Measurements from ENCODE around the gene HIKESHI. TPM values are rescaled to one million over a fixed set of nuclear protein-coding genes. Genes with fewer than 3 reads are reported as not detected.

HIKESHI gene
- total RNA-seq, 1 experiment from 2014 or later: 38.2 TPM

GRCh38 chr11:86278226-86278625, 23.8 kb upstream of the HIKESHI start:
- H3K4me1 ChIP-seq (ENCODE audit: control insufficient read depth in 1 of 2, insufficient read depth in 2 of 2, low read length in 2 of 2): no peaks in the 10 kb centered on the region
- H3K27me3 ChIP-seq (ENCODE audit: insufficient read depth, low read length): no peaks in the 10 kb centered on the region
- H3K4me3 ChIP-seq (replicated peaks in 1 of 2; ENCODE audit: low read depth in 1 of 2, low read length in 2 of 2): no peak overlapping the region
- DNase-seq (ENCODE audit: low read depth, low spot score): no peak
- no peak overlapping the region for H3K27ac ChIP-seq (ENCODE audit: low read depth, low read length)
- H3K36me3 ChIP-seq (ENCODE audit: control insufficient read depth in 1 of 2, insufficient read depth in 2 of 2, low read length in 2 of 2): peaks cover 12 to 17% of the 10 kb centered on the region in 2 experiments; a peak in 3 of 4 replicates
- no peaks in the 10 kb centered on the region for H3K9me3 ChIP-seq (ENCODE audit: control insufficient read depth in 1 of 2, insufficient read depth in 1 of 2, low read depth in 1 of 2, low read length in 2 of 2)
- no TSS peak for BruUV-seq (replicated peaks)
- CTCF ChIA-PET: no interaction called here
- no peak overlapping the region for H3K9ac ChIP-seq (ENCODE audit: low read length)
- RAD21 ChIA-PET (ENCODE audit: low non-redundant PET in 1 of 2, low total read pairs in 2 of 2, uncharacterized antibody in 2 of 2, unreplicated experiment in 2 of 2): no interaction called here
- H2AFZ ChIP-seq (ENCODE audit: low read depth, low read length, poor library complexity, severe bottlenecking): no peak overlapping the region
- POLR2A ChIA-PET: no interaction called here
- H3K79me2 ChIP-seq (ENCODE audit: insufficient read depth, low read length): peaks cover 40% of the 10 kb centered on the region
- H3K4me2 ChIP-seq (ENCODE audit: low read length): no peak overlapping the region
- intact Hi-C loops (cut with micrococcal nuclease): loop anchor here (10.0 kb wide), 1 partner anchor 233 kb away; no protein-coding TSS in a partner anchor
- H3K9me2 ChIP-seq (ENCODE audit: insufficient read depth): no peaks in the 10 kb centered on the region
- no peak for TF ChIP-seq ELF1 (IDR thresholded peaks at IDR 0.05; ENCODE audit: borderline replicate concordance, low read depth)
- no peak for TF ChIP-seq FOSL1 (IDR thresholded peaks at IDR 0.05; ENCODE audit: low read depth)
- no peak for TF ChIP-seq CBX3 (IDR thresholded peaks at IDR 0.05; ENCODE audit: low read depth)
- TF ChIP-seq MAX (IDR thresholded peaks at IDR 0.05): no peak
- no peak for TF ChIP-seq SRF (IDR thresholded peaks at IDR 0.05; ENCODE audit: low read depth)
- no peak for TF ChIP-seq POLR2AphosphoS5 (IDR thresholded peaks at IDR 0.05; ENCODE audit: low read depth, low read length)
- TF ChIP-seq EZH2 (IDR thresholded peaks at IDR 0.05): no peak
- TF ChIP-seq EZH2phosphoT487 (IDR thresholded peaks at IDR 0.05; ENCODE audit: borderline replicate concordance): no peak
- no peak for TF ChIP-seq EGR1 (IDR thresholded peaks at IDR 0.05; ENCODE audit: low read depth)
- TF ChIP-seq CTCF (IDR thresholded peaks at IDR 0.05 in 2 of 3, conservative IDR thresholded peaks at IDR 0.05 in 1 of 3; ENCODE audit: borderline replicate concordance in 1 of 3, insufficient read depth in 1 of 3, low read depth in 2 of 3, low read length in 2 of 3): no peak
- TF ChIP-seq, protein P1, sequence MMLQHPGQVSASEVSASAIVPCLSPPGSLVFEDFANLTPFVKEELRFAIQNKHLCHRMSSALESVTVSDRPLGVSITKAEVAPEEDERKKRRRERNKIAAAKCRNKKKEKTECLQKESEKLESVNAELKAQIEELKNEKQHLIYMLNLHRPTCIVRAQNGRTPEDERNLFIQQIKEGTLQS (IDR thresholded peaks at IDR 0.05): no peak
- no peak for TF ChIP-seq ZBTB33 (IDR thresholded peaks at IDR 0.05; ENCODE audit: extremely low read depth, insufficient replicate concordance, low read length)
- no peak for TF ChIP-seq SIN3A (IDR thresholded peaks at IDR 0.05; ENCODE audit: low read depth)
- no peak for TF ChIP-seq TCF7L2 (IDR thresholded peaks at IDR 0.05; ENCODE audit: borderline replicate concordance, extremely low read depth, insufficient read depth, insufficient read length)
- no peak for TF ChIP-seq ZFX (IDR thresholded peaks at IDR 0.05)
- no peak for TF ChIP-seq RAD21 (IDR thresholded peaks at IDR 0.05; ENCODE audit: low read depth)
- TF ChIP-seq ZNF274 (IDR thresholded peaks at IDR 0.05; ENCODE audit: low read depth, low read length): no peak
- TF ChIP-seq, protein P2, sequence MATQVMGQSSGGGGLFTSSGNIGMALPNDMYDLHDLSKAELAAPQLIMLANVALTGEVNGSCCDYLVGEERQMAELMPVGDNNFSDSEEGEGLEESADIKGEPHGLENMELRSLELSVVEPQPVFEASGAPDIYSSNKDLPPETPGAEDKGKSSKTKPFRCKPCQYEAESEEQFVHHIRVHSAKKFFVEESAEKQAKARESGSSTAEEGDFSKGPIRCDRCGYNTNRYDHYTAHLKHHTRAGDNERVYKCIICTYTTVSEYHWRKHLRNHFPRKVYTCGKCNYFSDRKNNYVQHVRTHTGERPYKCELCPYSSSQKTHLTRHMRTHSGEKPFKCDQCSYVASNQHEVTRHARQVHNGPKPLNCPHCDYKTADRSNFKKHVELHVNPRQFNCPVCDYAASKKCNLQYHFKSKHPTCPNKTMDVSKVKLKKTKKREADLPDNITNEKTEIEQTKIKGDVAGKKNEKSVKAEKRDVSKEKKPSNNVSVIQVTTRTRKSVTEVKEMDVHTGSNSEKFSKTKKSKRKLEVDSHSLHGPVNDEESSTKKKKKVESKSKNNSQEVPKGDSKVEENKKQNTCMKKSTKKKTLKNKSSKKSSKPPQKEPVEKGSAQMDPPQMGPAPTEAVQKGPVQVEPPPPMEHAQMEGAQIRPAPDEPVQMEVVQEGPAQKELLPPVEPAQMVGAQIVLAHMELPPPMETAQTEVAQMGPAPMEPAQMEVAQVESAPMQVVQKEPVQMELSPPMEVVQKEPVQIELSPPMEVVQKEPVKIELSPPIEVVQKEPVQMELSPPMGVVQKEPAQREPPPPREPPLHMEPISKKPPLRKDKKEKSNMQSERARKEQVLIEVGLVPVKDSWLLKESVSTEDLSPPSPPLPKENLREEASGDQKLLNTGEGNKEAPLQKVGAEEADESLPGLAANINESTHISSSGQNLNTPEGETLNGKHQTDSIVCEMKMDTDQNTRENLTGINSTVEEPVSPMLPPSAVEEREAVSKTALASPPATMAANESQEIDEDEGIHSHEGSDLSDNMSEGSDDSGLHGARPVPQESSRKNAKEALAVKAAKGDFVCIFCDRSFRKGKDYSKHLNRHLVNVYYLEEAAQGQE (IDR thresholded peaks at IDR 0.05; ENCODE audit: low read depth): no peak
- no peak for TF ChIP-seq YY1 (IDR thresholded peaks at IDR 0.05; ENCODE audit: extremely low read depth, insufficient replicate concordance, low read depth, low read length)
- no peak for TF ChIP-seq POLR2A (IDR thresholded peaks at IDR 0.05; ENCODE audit: borderline replicate concordance, extremely low read depth, insufficient read depth, insufficient read length)
- H4K20me1 ChIP-seq (ENCODE audit: insufficient read depth): 0 out of 2 replicates have a peak, but pooled peaks cover 2% of the 10 kb centered on the region
- no peak for ATAC-seq
